Measurements from ENCODE around the gene BORCS8. TPM values are rescaled to one million over a fixed set of nuclear protein-coding genes. Genes with fewer than 3 reads are reported as not detected.

The BORCS8 gene
- total RNA-seq, 2 experiments from 2014 or later: 20.8 to 22.2 TPM

- CTCF ChIA-PET: no interaction called here
- Mint-ChIP-seq H3K4me1 (ENCODE audit: low read depth) (peaks cover 9% of the 10 kb centered on the region), H3K4me3 (no peak overlapping the region), H3K36me3 (ENCODE audit: low read depth) (peaks cover 33% of the 10 kb centered on the region), H3K9me3 (peaks cover 7% of the 10 kb centered on the region), H3K27me3 (no peaks in the 10 kb centered on the region), H3K27ac (no peak overlapping the region)
- TF ChIP-seq CTCF (IDR thresholded peaks at IDR 0.05): no peak
- intact Hi-C loops (cut with micrococcal nuclease): no loop called here
- POLR2A ChIA-PET: interaction anchor here (0.6 kb wide), 1 partner anchor 1291 kb away, joined by 3 read pairs; no protein-coding TSS in a partner anchor
- DNase-seq: no peak
- ATAC-seq: no peak
Measured at GRCh38 chr19:19131989-19132388, 60.0 kb downstream of the BORCS8 start.

Other genes with a start within 250 kb of the BORCS8 start
- gene SUGP2, start 158.6 kb downstream of the BORCS8 start, total RNA-seq: 100 to 1,000 TPM; 104 to 112 TPM
- gene ARMC6, start 158.5 kb downstream of the BORCS8 start, total RNA-seq: 10 to 100 TPM; 34.2 to 42.8 TPM
- 10 to 100 TPM; 10.9 to 11.1 TPM for gene SLC25A42, start 128.2 kb downstream of the BORCS8 start, total RNA-seq
- gene TMEM161A, start 53.7 kb downstream of the BORCS8 start, total RNA-seq: 10 to 100 TPM; 24.4 to 26.2 TPM
- gene MEF2B, start 21.9 kb downstream of the BORCS8 start, total RNA-seq: 1 to 10 TPM; 1.4 to 2.6 TPM
- gene RFXANK, start 106 bp upstream of the BORCS8 start, total RNA-seq: 10 to 100 TPM; 61.4 to 68.5 TPM
- 10 to 100 TPM; 37.8 to 40.0 TPM for gene NR2C2AP, start 11.3 kb upstream of the BORCS8 start, total RNA-seq
- gene NCAN, start 19.8 kb upstream of the BORCS8 start, total RNA-seq: not detected
- gene TM6SF2, start 81.1 kb upstream of the BORCS8 start, total RNA-seq: not detected
- 10 to 100 TPM; 42.8 to 51.3 TPM for gene SUGP1, start 128.4 kb upstream of the BORCS8 start, total RNA-seq
- 10 to 100 TPM; 38.4 to 39.4 TPM for gene MAU2, start 128.7 kb upstream of the BORCS8 start, total RNA-seq
- 100 to 1,000 TPM; 132 to 136 TPM for gene GATAD2A, start 213.5 kb upstream of the BORCS8 start, total RNA-seq

All from activated CD8-positive, alpha-beta T cell treated with anti-CD3 and anti-CD28 coated beads for 36 hours (primary cell).